Mesothelial cell of epicardium (in vitro differentiated cells): ENCODE results near the gene MAN2A2. TPM values are rescaled to one million over a fixed set of nuclear protein-coding genes. Genes with fewer than 3 reads are reported as not detected.

Source experiments
- DNase-seq, 2 experiments: peaks; one replicate each; pipeline ENCODE4 v3.0.0; 2021; ENCODE audit warnings: low spot score in 2 of 2; ENCODE audit not compliant: unreplicated experiment in 2 of 2
- H3K27ac Mint-ChIP-seq: 2 replicates; pipeline ENCODE4 v1.8.0; 2021; ENCODE audit warnings: mixed read lengths
- H3K27me3 Mint-ChIP-seq: 2 replicates; pipeline ENCODE4 v1.8.0; 2021; ENCODE audit warnings: low read depth, mixed read lengths
- H3K36me3 Mint-ChIP-seq: 2 replicates; pipeline ENCODE4 v1.8.0; 2021; ENCODE audit warnings: mixed read lengths
- H3K4me1 Mint-ChIP-seq: 2 replicates; pipeline ENCODE4 v1.8.0; 2021; ENCODE audit warnings: mixed read lengths
- H3K4me3 Mint-ChIP-seq: 2 replicates; pipeline ENCODE4 v1.8.0; 2021; ENCODE audit warnings: mild to moderate bottlenecking, moderate library complexity, mixed read lengths
- H3K9me3 Mint-ChIP-seq: 2 replicates; pipeline ENCODE4 v1.8.0; 2021; ENCODE audit warnings: mixed read lengths
- total RNA-seq: library from RNA; stranded (reverse); gene quantifications from 3 replicates; pipeline ENCODE4 v1.2.1, GENCODE V29; 2021
- TF ChIP-seq, protein P1 (sequence below): fragments of 200-600 bp; sonication (generic); IDR thresholded peaks from one replicate; pipeline ENCODE4 v1.5.0; 2021; ENCODE audit warnings: antibody characterized with exemption; ENCODE audit not compliant: unreplicated experiment

MAN2A2 gene
- total RNA-seq, 1 donor from 2014 or later = 104 TPM

DNA sequence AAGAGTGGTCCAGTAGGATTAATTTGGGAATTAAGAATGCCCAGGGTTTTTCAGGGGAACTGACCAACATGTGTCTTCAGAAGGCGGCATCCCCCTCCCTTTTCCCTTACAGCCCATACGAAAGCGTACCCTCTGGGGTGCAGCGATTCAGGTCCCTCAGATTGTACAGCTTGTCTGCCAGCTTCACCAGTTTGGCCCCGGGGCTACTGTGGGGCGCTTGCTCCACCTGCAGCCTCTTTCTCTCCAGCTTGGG lies 28.4 kb downstream of the MAN2A2 start:
- peaks cover 24% of the 10 kb centered on the region for H3K4me1 Mint-ChIP-seq
- no peak for DNase-seq
- TF ChIP-seq, protein P1, sequence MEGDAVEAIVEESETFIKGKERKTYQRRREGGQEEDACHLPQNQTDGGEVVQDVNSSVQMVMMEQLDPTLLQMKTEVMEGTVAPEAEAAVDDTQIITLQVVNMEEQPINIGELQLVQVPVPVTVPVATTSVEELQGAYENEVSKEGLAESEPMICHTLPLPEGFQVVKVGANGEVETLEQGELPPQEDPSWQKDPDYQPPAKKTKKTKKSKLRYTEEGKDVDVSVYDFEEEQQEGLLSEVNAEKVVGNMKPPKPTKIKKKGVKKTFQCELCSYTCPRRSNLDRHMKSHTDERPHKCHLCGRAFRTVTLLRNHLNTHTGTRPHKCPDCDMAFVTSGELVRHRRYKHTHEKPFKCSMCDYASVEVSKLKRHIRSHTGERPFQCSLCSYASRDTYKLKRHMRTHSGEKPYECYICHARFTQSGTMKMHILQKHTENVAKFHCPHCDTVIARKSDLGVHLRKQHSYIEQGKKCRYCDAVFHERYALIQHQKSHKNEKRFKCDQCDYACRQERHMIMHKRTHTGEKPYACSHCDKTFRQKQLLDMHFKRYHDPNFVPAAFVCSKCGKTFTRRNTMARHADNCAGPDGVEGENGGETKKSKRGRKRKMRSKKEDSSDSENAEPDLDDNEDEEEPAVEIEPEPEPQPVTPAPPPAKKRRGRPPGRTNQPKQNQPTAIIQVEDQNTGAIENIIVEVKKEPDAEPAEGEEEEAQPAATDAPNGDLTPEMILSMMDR = no peak
- H3K4me3 Mint-ChIP-seq = peak overlapping the region; percentile 93
- no peaks in the 10 kb centered on the region for H3K27me3 Mint-ChIP-seq
- no peaks in the 10 kb centered on the region for H3K9me3 Mint-ChIP-seq
- H3K27ac Mint-ChIP-seq = peak overlapping the region; percentile 88
- H3K36me3 Mint-ChIP-seq = peaks cover 2% of the 10 kb centered on the region

DNA sequence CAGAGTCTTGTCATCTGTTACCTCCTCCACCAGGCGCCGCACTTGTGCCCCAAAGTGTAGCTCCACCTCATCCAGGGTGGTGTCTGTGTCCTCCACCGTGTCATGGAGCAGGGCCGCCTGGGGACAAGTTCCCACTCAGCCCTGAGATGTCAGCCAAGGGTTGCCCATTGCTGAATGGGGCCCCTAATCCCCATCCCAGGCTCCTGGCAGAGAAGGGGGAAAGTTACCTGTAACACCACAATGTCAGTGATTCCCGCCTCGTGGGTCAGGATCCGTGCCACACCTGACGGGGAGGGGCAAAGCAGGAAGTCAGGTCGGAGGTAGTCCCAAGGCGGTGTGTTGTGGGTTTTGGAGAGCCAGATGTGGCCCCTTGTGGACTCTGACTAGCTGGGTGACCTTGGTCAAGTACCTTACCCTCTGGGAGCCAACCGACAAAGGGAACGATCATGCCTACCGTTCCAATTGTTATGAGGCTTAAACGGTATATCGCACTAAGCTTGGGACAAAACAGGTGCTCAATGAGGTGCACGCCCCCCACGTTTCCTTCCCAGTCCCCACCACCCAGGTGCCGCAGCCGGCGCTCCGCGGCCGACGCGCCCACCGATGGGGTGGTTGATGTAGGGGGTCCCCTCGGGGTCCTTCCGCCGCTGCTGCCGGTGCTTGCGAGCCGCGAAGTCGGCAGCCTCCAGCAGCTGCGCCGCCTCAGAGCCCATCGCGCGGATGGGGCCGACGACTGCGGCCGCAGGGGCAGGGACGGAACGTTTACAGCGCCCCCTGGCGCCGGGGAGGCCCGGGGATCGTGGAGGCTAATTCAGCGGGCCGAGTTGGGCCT lies 28.9 kb downstream of the MAN2A2 start, which contains the start of gene HDDC3:
Gene HDDC3, minus strand, starts transcription at position 722 of the 832 bp plus-strand sequence. Its CDS starts 9 bp downstream, at position 713.
- DNase-seq = peak; percentile 82 to 95
- Mint-ChIP-seq H3K27ac (peak within 1 kb of the TSS; percentile 88), H3K4me3 (peak within 1 kb of the TSS; percentile 93), H3K27me3 (no peaks in the 10 kb centered on the region), H3K36me3 (peaks cover 5% of the 10 kb centered on the region), H3K9me3 (no peaks in the 10 kb centered on the region), H3K4me1 (peaks cover 27% of the 10 kb centered on the region)
- TF ChIP-seq, protein P1 = peak; percentile 82

DNA sequence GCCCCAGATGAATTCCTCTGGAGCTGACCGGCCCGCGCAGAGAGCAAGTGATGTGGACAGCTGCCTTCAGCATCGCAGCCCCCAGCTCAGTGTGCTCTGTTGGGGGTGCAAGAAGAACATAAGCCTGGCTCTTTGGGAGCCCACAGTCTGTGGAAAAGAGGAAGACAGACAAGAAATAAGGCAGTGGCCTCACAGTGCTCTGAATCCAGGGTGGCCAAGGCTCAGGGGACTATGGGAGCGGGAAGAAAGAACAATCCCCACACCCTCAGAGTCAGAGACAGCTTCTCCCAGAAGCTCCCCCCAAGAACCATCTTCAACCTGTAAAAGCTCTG lies 29.5 kb downstream of the MAN2A2 start:
- DNase-seq = no peak
- Mint-ChIP-seq H3K9me3 (no peaks in the 10 kb centered on the region), H3K4me3 (peak overlapping the region; percentile 93), H3K36me3 (peaks cover 5% of the 10 kb centered on the region), H3K27ac (peak overlapping the region; percentile 67), H3K27me3 (no peaks in the 10 kb centered on the region), H3K4me1 (peaks cover 27% of the 10 kb centered on the region)
- TF ChIP-seq, protein P1 = no peak

DNA sequence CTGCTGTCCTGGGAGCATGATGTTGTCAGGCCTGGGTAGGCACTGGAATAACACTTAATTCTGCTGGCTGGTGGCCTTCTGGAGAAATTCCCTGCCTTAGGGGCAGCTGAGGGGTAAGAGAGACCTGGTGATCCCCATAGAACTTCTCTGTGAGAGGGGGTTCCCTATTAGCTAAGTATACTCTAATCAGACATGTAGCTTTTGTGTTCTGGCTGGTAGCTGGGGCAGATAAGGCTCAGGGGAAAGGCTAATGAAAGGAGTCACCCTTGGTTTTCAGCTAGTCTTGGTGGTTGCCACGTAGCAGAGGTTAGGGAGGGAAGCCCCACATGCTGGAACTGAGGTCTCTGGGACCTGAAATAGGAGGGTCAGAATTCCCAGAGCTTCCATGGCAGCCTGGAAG lies 30.2 kb downstream of the MAN2A2 start:
- Mint-ChIP-seq H3K9me3 (no peaks in the 10 kb centered on the region), H3K4me1 (peaks cover 27% of the 10 kb centered on the region), H3K36me3 (peaks cover 6% of the 10 kb centered on the region), H3K4me3 (no peak overlapping the region), H3K27ac (no peak overlapping the region), H3K27me3 (no peaks in the 10 kb centered on the region)
- DNase-seq = no peak
- TF ChIP-seq, protein P1 = no peak

DNA sequence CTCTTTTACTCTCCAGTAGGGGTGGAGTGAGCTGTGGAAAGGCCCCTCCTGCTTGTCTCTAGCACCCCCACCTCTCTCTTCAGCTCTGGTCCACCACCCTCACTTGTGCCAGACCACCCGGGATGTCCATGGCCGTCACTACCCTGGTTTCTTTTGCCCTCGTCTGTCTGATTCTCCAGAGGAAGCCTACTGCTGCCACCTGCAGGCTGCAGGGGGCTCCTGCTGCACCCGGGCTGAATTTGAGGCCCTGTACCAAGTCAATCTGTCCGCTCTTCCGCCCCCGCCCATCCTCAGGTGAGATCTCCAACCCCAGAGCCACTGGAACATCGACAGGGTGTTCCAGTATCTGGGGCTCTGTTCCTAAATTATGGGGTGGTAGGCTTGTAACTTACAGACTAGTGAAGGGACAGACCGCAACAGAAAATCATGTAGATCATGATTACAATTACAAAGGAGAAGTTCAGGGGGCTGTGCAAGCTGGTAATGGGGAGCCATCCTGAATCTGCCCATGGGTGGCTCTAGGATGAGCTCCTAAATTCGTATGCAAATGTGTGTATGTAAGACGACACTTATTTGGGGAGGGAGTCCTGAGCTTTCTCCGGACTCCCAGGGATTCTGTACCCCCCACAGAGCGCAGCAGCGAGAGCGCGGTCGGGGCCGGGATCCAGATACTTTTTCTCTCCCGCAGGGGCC lies 31.3 kb downstream of the MAN2A2 start:
- TF ChIP-seq, protein P1 = peak; percentile 57
- Mint-ChIP-seq H3K9me3 (no peaks in the 10 kb centered on the region), H3K4me3 (peak overlapping the region; percentile 86), H3K27ac (peak overlapping the region; percentile 94), H3K4me1 (peaks cover 27% of the 10 kb centered on the region), H3K27me3 (no peaks in the 10 kb centered on the region), H3K36me3 (peaks cover 7% of the 10 kb centered on the region)
- peak; percentile 54 to 83 for DNase-seq
